SK-N-SH treated with all-trans-retinoic acid at 6 μM for 48 hours (cell line): Measurements from ENCODE around the gene CNTN4.

Experiments used
- ARNTL ChIP-seq: fragments of 450-650 bp; formaldehyde crosslinking; IDR thresholded peaks from 2 replicates; pipeline ENCODE4 v1.5.0; 2020; ENCODE audit warnings: low read depth, mild to moderate bottlenecking, moderate library complexity, borderline replicate concordance
- BACH2 ChIP-seq: fragments of 250-450 bp; sonication (Bioruptor Pico); IDR thresholded peaks from 2 replicates; pipeline ENCODE4 v1.9.0; 2021; ENCODE audit warnings: mild to moderate bottlenecking, borderline replicate concordance
- CSDC2 ChIP-seq: fragments of 250-450 bp; sonication (Bioruptor Pico); IDR thresholded peaks from 2 replicates; pipeline ENCODE4 v1.5.0; 2020; ENCODE audit warnings: mild to moderate bottlenecking, moderate library complexity
- GLIS3 ChIP-seq: fragments of 250-450 bp; sonication (Bioruptor Pico); IDR thresholded peaks from 2 replicates; pipeline ENCODE4 v1.5.0; 2020; ENCODE audit warnings: mild to moderate bottlenecking, moderate library complexity
- PATZ1 ChIP-seq: fragments of 250-450 bp; sonication (Bioruptor Pico); IDR thresholded peaks from 2 replicates; pipeline ENCODE4 v1.8.0; 2020; ENCODE audit warnings: mild to moderate bottlenecking, moderate library complexity, borderline replicate concordance
- POU6F1 ChIP-seq: fragments of 250-450 bp; sonication (Bioruptor Pico); IDR thresholded peaks from 2 replicates; pipeline ENCODE4 v1.8.0; 2021; ENCODE audit warnings: low read depth, mild to moderate bottlenecking, moderate library complexity, borderline replicate concordance
- RARB ChIP-seq: fragments of 250-450 bp; sonication (Bioruptor Pico); IDR thresholded peaks from 2 replicates; pipeline ENCODE4 v1.8.0; 2021; ENCODE audit warnings: mild to moderate bottlenecking, moderate library complexity
- SNAI2 ChIP-seq: fragments of 250-450 bp; sonication (Bioruptor Pico); IDR thresholded peaks from 2 replicates; pipeline ENCODE4 v1.5.0; 2020; ENCODE audit warnings: mild to moderate bottlenecking, moderate library complexity
- TOX ChIP-seq: fragments of 250-450 bp; sonication (Bioruptor Pico); IDR thresholded peaks from 2 replicates; pipeline ENCODE4 v1.8.0; 2021; ENCODE audit warnings: mild to moderate bottlenecking, moderate library complexity, borderline replicate concordance
- ZFP3 ChIP-seq: fragments of 250-450 bp; sonication (Bioruptor Pico); IDR thresholded peaks from 2 replicates; pipeline ENCODE4 v1.5.0; 2020; ENCODE audit warnings: mild to moderate bottlenecking, moderate library complexity
- ZFP30 ChIP-seq: fragments of 450-650 bp; formaldehyde crosslinking; IDR thresholded peaks from 2 replicates; pipeline ENCODE4 v1.5.0; 2022; ENCODE audit warnings: mild to moderate bottlenecking, moderate library complexity
- ZNF565 ChIP-seq: fragments of 450-650 bp; formaldehyde crosslinking; conservative IDR thresholded peaks from 2 replicates; pipeline ENCODE4 v1.5.0; 2020; ENCODE audit warnings: low read depth, mild to moderate bottlenecking, moderate library complexity
- ZNF8 ChIP-seq: fragments of 450-650 bp; formaldehyde crosslinking; IDR thresholded peaks from 2 replicates; pipeline ENCODE4 v1.5.0; 2020; ENCODE audit warnings: mild to moderate bottlenecking, moderate library complexity
- TF ChIP-seq, protein P1 (sequence below): fragments of 250-450 bp; sonication (Bioruptor Pico); IDR thresholded peaks from 2 replicates; pipeline ENCODE4 v1.5.1; 2020; ENCODE audit warnings: low read depth, mild to moderate bottlenecking, moderate library complexity

- TF ChIP-seq, protein P1, sequence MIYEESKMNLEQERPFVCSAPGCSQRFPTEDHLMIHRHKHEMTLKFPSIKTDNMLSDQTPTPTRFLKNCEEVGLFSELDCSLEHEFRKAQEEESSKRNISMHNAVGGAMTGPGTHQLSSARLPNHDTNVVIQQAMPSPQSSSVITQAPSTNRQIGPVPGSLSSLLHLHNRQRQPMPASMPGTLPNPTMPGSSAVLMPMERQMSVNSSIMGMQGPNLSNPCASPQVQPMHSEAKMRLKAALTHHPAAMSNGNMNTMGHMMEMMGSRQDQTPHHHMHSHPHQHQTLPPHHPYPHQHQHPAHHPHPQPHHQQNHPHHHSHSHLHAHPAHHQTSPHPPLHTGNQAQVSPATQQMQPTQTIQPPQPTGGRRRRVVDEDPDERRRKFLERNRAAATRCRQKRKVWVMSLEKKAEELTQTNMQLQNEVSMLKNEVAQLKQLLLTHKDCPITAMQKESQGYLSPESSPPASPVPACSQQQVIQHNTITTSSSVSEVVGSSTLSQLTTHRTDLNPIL (CRISPR knock-in tag): no peak
- TF ChIP-seq CSDC2 (CRISPR knock-in tag) (no peak), PATZ1 (no peak), ZFP3 (CRISPR knock-in tag) (no peak), BACH2 (no peak), ZNF8 (CRISPR knock-in tag) (no peak), GLIS3 (no peak), ZNF565 (CRISPR knock-in tag) (no peak), TOX (CRISPR knock-in tag) (no peak), RARB (CRISPR knock-in tag) (no peak), SNAI2 (CRISPR knock-in tag) (no peak), POU6F1 (no peak), ARNTL (CRISPR knock-in tag) (no peak), ZFP30 (CRISPR knock-in tag) (no peak)
Observed at GRCh38 chr3:2992534-2992933, 893.9 kb downstream of the CNTN4 start.
